ENCODE data around the gene PLD4. TPM values are rescaled to one million over a fixed set of nuclear protein-coding genes. Genes with fewer than 3 reads are reported as not detected.

Gene PLD4
- total and polyA plus RNA-seq, 2 of the 8 experiments (the other 6 are each of a cell fraction or from before 2014, with no cell fraction given): 0.05 TPM; not detected in 1

- TF ChIP-seq CHD7 (IDR thresholded peaks at IDR 0.05; ENCODE audit: insufficient replicate concordance, low read length) (no peak), EP300 (IDR thresholded peaks at IDR 0.05; ENCODE audit: borderline replicate concordance in 1 of 2, low read depth in 2 of 2, low read length in 2 of 2) (no peak), SP1 (IDR thresholded peaks at IDR 0.05; ENCODE audit: low read depth, low read length) (no peak), YY1 (IDR thresholded peaks at IDR 0.05; ENCODE audit: low read depth, low read length) (no peak), CTCF (IDR thresholded peaks at IDR 0.05; ENCODE audit: control extremely low read depth in 1 of 3, insufficient read depth in 1 of 3, low read depth in 1 of 3, low read length in 3 of 3) (no peak), HDAC6 (IDR thresholded peaks at IDR 0.05; ENCODE audit: low read depth, low read length) (no peak), POLR2A (IDR thresholded peaks at IDR 0.05; ENCODE audit: control extremely low read depth in 1 of 2, low read depth in 2 of 2, low read length in 2 of 2) (no peak)
These were observed 29.4 kb upstream of the PLD4 start (continued) for GRCh38 chr14:104895207-104895785.

Data from H1 (cell line).